GM19463 (cell line): ENCODE data around the gene KCNMA1.

Experiments
- ATAC-seq: cut with Tn5 transposase; IDR thresholded peaks from one replicate; pipeline ENCODE4 v1.9.1; 2021; ENCODE audit warnings: mild to moderate bottlenecking, moderate library complexity; ENCODE audit not compliant: unreplicated experiment

Gene KCNMA1

GRCh38 chr10:77513781-77514331 lies 123.8 kb downstream of the KCNMA1 start:
- no peak for ATAC-seq

- no peak for ATAC-seq
Observed at GRCh38 chr10:77513220-77513619, 124.4 kb downstream of the KCNMA1 start.

DNA sequence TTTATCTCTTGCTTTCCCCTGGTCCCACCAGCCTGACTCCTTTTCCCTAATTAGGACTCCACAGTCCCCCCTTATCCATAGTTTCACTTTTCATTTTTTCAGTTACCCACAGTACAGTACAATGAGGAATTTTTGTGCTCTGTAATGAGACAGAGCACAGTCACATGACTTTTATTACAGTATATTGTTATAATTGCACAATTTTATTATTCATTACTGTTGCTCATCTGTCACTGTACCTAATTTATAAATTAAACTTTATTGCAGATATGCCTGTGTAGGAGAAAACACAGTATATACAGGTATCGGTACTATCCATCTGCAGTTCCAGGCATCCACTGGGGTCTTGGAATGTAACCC lies 125.4 kb downstream of the KCNMA1 start:
- no peak for ATAC-seq

- ATAC-seq = no peak
Observed at GRCh38 chr10:77511498-77512218, 126.0 kb downstream of the KCNMA1 start.

DNA sequence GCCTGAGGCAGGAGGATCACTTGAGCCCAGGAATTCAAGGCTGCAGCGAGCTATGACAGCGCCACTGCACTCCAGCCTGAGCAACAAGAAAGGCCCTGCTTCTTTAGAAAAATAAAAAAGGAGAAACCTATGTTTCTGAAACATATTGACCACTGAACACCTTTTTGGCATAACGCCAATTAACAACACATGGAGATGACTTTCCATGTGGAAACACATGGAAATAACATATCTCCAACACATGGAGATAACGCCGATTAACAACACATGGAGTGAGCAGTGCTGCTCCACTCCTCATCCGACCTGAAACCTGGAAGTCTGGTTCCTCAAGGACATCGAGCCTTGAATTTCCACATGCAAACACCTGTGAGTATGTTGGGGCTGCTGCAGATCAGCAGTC lies 126.9 kb downstream of the KCNMA1 start:
- ATAC-seq = no peak

DNA sequence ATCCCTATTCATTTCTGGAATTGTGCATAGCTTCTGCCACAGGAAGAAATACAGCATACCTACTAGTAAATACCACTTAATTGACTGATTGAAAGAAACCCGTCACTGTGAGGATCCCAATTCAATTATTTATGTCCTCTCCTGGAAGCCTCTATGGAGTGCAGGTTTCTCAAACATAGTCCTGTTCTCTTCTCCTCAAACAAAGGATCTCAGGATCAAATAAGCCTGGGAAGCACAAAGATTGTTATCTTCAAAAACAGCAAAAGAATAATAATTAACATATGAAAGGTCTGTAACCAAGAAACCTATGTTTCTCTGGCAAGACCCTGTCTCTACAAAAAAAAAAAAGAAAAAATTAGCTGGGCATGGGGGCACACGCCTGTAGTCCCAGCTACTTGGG lies 127.3 kb downstream of the KCNMA1 start:
- ATAC-seq = no peak

DNA sequence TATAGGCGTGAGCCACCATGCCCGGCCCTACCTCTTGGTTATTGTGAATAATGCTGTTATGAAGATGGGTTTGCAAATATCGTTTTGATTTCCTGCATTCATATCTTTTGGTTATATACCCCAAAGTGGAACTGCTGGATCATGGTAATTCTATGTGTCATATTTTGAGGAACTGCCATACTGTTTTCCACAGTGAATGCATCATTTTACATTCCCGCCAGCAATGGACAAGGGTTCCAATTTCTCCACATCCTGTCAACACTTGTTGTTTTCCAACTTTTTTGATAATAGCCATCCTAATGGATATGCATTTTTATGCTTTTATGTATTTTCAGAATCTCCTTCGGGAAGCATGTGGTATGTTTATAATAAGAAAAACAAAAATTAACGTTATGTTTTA lies 128.2 kb downstream of the KCNMA1 start:
- ATAC-seq = no peak

DNA sequence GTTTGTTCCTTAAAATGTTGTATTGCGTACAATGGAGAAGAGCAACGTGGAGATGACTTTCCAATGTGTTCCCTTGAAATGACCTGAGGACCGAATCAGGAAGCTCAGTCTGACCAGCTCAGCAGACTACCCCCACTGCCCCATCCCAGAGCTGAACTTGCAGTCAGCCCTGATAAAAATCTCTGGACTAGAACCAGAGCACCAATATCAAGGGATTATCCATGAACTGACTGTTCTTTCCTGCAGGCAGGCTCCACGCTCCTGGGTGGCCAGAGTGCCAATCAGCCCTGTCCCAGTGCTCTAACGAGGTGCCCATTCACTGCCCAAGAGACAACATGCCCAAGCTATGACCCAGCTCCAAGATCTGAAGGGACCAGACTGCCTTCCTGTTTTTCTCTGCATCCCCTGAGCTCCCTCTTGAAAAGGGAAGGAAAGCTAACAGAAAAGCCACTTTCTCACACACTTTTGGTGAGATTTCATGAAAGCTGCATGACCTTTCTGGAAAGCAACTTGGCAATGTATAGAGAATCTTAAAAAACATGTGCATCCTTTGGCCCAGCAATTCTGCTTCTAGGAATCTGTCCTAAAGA lies 130.2 kb downstream of the KCNMA1 start:
- ATAC-seq = no peak

GRCh38 chr10:77506517-77507200 lies 130.9 kb downstream of the KCNMA1 start:
- no peak for ATAC-seq

DNA sequence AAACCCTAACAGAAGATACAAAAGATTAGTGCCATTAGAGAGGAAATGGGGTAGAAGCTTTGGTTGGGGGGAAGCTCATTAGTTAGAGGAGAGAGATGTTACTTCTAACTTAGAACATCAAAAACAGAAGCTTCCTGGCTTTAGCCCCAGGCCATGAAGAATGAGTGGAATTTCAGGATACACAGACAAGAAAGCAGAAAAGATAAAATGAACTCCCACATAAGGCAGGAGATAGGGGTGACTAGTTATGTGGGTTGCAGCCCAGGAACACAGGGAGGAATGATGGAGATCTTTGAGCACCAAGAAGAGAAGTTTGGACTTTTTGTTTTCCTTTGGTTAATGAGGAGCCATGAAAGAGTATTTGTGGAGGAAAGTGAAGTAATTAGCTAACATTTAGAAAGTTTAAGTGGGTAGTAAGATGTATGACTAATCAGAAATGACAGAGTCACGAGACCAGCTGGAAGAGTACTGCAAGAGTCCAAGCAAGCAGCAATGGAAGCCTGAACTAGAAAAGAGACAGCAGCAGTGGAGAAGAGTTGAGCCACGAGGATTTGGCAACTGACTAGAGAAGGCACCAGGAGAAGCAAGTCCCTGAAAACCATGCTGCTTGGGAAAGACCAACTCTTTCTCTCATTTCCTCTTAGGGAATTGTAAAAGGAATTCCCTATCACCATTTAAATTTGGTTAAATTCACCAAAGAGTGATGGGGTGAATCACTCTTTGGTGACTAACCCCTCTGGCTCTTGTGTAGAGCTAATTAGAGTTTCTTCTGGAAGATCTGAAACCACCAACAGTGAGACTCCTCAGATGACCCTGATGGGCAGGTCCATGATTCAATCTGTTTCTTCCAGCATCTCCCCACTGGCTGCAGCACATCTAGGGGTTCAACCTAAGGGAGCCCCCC lies 131.9 kb downstream of the KCNMA1 start:
- no peak for ATAC-seq

GRCh38 chr10:77504873-77505257 lies 132.7 kb downstream of the KCNMA1 start:
- no peak for ATAC-seq

DNA sequence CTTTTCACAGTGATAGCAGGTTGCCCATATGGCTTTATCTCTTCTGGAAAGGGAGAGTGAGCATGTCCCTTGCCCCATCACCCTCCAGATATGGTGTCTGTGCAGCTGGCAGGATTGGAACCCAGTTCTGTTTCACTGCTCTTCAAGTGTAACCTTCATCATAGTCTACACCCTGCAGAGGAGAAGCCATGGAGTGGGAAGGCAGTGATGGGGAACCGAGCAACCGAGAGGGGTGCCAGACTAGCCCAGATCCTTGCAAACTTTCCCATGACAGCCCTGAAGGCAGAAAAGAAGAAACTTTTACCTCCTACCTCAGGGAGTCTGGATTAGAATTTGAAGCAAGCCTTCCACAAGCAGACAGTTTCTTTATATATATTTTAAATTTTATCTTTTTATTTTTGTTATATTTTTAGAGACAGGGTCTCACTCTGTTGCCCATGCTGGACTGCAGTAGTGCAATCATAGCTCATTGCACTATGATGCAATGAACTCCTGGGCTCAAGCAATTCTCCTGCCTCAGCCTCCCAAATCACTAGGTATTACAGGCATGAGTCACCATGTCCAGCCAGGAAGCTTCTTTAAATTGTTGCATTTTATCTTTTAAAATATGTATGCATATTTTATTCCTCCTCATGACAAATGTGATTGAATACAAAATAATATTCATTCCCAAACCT lies 133.3 kb downstream of the KCNMA1 start:
- no peak for ATAC-seq

DNA sequence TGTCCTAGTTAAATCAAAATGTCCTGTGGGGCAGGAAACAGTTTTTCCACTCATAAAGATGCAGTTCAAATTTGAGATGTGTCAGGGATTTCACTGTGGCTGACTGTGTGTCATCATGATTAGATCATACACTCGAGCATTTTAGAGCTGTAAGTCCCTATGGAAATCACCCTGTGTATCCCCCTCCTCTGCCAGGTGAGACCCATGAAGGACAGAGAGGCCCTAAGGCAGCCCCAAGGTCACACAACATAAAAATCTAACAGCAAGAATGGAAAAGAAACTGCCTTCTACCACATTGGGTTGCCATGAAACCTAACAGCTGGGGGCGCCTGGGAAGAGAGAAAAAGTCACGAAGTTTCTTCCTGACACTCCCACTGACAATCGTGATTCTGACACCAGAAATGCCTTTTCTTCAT lies 135.8 kb downstream of the KCNMA1 start:
- ATAC-seq = peak; percentile 29

DNA sequence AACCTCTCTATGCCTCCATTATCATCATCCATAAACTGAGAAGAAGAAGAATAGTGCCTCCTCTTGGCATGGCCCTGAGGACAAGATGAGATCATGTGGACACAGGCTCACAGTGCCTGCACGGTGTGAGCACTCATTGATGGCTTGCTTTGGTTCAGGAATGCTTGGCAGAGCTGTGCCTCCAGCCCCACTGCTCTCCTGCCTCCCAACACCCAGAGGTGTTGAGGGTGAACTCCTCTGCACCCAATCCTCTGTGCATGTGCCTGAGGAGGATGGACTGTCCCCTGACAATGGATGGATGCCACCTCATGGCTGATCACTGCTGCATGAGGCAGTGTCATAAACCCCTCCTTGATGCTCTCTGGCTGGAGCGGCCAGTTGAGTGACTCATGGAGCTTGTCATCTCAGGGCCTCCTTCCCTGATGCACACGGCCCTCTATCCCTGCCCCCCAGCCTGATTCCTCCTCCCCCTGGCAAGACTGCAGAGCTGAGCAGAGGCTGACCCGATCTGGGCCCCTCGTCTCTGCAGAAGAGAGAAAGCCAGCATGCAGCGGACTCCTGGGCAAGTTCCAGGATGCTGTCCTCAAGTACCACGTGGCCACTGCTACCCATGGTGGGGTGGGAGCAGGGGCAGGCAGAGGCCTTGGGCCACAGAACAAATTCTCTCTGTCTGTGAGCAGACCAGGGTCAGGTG lies 136.3 kb downstream of the KCNMA1 start:
- peak; percentile 6 for ATAC-seq

DNA sequence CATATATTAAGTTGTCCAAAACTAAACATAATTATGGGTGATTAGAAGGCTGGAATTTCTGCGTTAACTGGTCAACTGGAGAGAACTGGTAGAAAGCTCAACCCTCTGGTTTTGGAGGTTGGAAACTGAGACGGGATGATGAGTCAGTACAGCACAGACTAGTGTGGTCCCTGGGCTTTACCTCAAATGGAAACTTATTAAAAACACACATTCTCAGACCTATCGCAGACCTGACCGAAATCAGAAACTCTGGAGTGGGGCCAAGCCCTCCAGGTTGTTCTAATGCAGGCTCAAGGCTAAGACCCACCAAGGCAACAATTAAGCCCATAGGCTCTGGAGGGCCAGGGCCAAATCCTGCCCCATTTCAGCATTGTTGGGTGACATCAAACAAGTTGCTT lies 136.9 kb downstream of the KCNMA1 start:
- ATAC-seq = peak; percentile 66

GRCh38 chr10:77498829-77499228 lies 138.8 kb downstream of the KCNMA1 start:
- no peak for ATAC-seq

DNA sequence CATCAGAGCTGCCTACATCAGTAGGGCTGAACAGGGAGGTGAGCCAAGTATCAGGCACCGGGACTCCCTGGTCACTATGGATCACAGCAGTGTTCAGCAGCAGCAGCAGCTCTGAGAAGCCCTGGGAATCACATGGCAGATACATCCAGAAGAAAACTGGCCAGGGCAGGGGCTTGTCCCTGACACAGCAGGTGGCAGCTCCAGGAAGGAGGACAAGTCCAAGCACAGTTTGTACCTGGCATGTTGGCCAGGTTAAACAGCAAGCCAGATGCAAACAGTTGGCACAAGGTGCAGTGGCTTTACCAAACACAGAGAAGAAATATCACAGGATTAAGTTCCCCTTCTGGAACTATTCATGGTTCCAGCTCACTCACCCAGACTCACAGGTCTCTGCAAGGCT lies 139.4 kb downstream of the KCNMA1 start:
- ATAC-seq = no peak

DNA sequence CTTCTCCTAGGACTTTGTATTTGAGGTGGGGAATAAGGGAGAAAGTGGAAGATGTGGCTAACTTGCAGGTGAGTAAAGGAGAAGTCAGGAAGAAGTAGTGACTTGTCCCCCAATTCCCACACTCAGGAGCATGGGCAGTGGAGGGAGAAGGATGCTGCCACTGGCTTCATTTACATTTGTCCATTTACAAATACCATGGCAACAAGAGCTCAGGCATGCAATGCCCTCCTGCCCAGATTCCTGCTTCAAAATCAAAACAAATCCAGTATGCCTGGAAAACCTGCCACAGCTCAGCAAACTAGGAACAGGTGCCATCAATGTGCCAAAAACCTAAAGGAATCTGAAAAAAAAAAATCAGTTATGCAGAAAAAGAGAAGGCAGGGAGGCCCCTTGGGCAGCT lies 139.9 kb downstream of the KCNMA1 start:
- ATAC-seq = no peak

DNA sequence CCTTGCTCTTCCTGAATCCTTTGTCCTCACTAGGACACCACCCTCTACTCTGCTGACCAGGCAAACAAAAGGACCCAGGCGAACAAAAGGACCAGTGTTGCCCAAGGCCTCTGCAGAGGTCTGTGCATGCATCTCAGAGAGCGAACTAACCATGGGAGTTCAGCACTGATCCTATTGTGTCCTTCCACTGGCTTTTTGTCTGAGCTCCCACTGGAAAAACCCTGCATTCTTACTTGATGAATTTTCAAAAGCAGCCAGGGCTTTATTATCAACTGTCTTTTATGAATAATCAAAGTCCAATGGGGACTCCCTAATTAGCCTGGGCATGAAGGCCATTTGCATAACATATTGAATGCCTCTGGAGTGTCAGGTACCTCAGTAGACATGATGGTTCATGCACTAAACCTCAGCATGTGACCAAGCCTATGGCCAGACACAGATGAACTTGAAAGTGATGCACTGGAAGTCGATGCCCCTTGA lies 140.6 kb downstream of the KCNMA1 start:
- no peak for ATAC-seq
